HCT116 (cell line): ENCODE results near the gene WNK1. TPM values are rescaled to one million over a fixed set of nuclear protein-coding genes. Genes with fewer than 3 reads are reported as not detected.

Experiments
- ATAC-seq: fragments of 200-7000 bp; cut with Tn5 transposase; 2 replicates; pipeline ENCODE4 v1.9.1; 2020; ENCODE audit warnings: mild to moderate bottlenecking, moderate library complexity
- BruUV-seq: library from RNA; stranded (reverse); fragments of 400-500 nt; replicated peaks from 2 replicates; lab custom pipeline; 2021; lab: Mats Ljungman, UMichigan
- CTCF ChIA-PET: fragments of 300-600 bp; sonication (Branson Sonifier 250); formaldehyde crosslinking; loops from one replicate; lab custom pipeline; 2021; ENCODE audit warnings: antibody characterized with exemption; lab: Charles Lee
- POLR2A ChIA-PET: fragments of 300-600, 350-600 bp; sonication (Branson Sonifier 250); formaldehyde crosslinking; loops from one replicate; lab custom pipeline; 2021; ENCODE audit warnings: antibody characterized with exemption; lab: Charles Lee
- RAD21 ChIA-PET, 2 experiments: fragments of 300-600 bp; sonication (Branson Sonifier 250); formaldehyde crosslinking; loops; one replicate each; lab custom pipeline; 2023; ENCODE audit warnings: low total read pairs in 2 of 2; ENCODE audit not compliant: uncharacterized antibody in 2 of 2, unreplicated experiment in 2 of 2, low non-redundant PET in 1 of 2; lab: Charles Lee
- DNase-seq: peaks from one replicate; pipeline ENCODE4 v3.0.0-alpha.2; 2010; ENCODE audit warnings: low read depth, low spot score
- H2AFZ ChIP-seq: fragments of 200-600 bp; shearing (Covaris generic), sonication (generic); 2 replicates; pipeline ENCODE4 v1.6.1; 2017; ENCODE audit warnings: low read depth, mixed run types, mixed read lengths, antibody characterized with exemption, low read length; ENCODE audit not compliant: poor library complexity, severe bottlenecking
- H3K27ac ChIP-seq: 2 replicates; pipeline ENCODE4 v1.5.1; 2012; ENCODE audit warnings: low read depth, low read length
- H3K27me3 ChIP-seq: fragments of 200-600 bp; sonication (generic); 2 replicates; pipeline ENCODE4 v1.6.1; 2016; ENCODE audit warnings: mixed run types, low read length, mixed read lengths; ENCODE audit not compliant: insufficient read depth
- H3K36me3 ChIP-seq, 2 experiments: fragments of 200-500 bp in 1 of 2; fragments of 200-600 bp in 1 of 2; sonication (Bioruptor generic) in 1 of 2; sonication (generic) in 1 of 2; 2 replicates each; pipeline versions ENCODE4 v1.5.1 to v1.6.1; 2014 to 2016; ENCODE audit warnings: low read length in 2 of 2, inconsistent platforms in 1 of 2, mixed read lengths in 1 of 2, mixed run types in 1 of 2; ENCODE audit not compliant: insufficient read depth in 2 of 2, control insufficient read depth in 1 of 2
- H3K4me1 ChIP-seq, 2 experiments: fragments of 200-600 bp in 1 of 2; sonication (generic) in 1 of 2; 2 replicates each; pipeline versions ENCODE4 v1.5.1 to v1.6.1; 2012 to 2017; ENCODE audit warnings: low read length in 2 of 2, inconsistent platforms in 1 of 2, mild to moderate bottlenecking in 1 of 2, mixed read lengths in 1 of 2, mixed run types in 1 of 2, moderate library complexity in 1 of 2; ENCODE audit not compliant: insufficient read depth in 2 of 2, control insufficient read depth in 1 of 2
- H3K4me2 ChIP-seq: fragments of 200-600 bp; sonication (generic); 2 replicates; pipeline ENCODE4 v1.6.1; 2017; ENCODE audit warnings: mixed run types, low read length, mixed read lengths
- H3K4me3 ChIP-seq, 2 experiments: fragments of 200-600 bp in 1 of 2; sonication (generic) in 1 of 2; replicated peaks in 1 of 2; 2 replicates each; pipeline ENCODE4 v1.5.1; 2011 to 2016; ENCODE audit warnings: low read length in 2 of 2, control low read depth in 1 of 2, low read depth in 1 of 2, mild to moderate bottlenecking in 1 of 2, mixed read lengths in 1 of 2, mixed run types in 1 of 2
- H3K79me2 ChIP-seq: fragments of 200-600 bp; sonication (generic); 2 replicates; pipeline ENCODE4 v1.6.1; 2017; ENCODE audit warnings: mild to moderate bottlenecking, mixed run types, low read length, moderate library complexity, mixed read lengths; ENCODE audit not compliant: insufficient read depth
- H3K9ac ChIP-seq: fragments of 200-600 bp; sonication (generic); 2 replicates; pipeline ENCODE4 v1.6.1; 2016; ENCODE audit warnings: low read length, mixed read lengths
- H3K9me2 ChIP-seq: fragments of 200-600 bp; sonication (generic), shearing (Covaris generic); 2 replicates; pipeline ENCODE4 v1.6.1; 2017; ENCODE audit warnings: mixed run types, mild to moderate bottlenecking, moderate library complexity; ENCODE audit not compliant: insufficient read depth
- H3K9me3 ChIP-seq, 2 experiments: fragments of 200-500 bp in 1 of 2; fragments of 200-600 bp in 1 of 2; sonication (Bioruptor generic) in 1 of 2; sonication (generic) in 1 of 2; 2 replicates each; pipeline ENCODE4 v1.6.1; 2014 to 2017; ENCODE audit warnings: low read length in 2 of 2, mixed read lengths in 2 of 2, inconsistent platforms in 1 of 2, low read depth in 1 of 2, mild to moderate bottlenecking in 1 of 2, mixed run types in 1 of 2, moderate library complexity in 1 of 2; ENCODE audit not compliant: control insufficient read depth in 1 of 2, insufficient read depth in 1 of 2
- H4K20me1 ChIP-seq: fragments of 200-600 bp; sonication (generic), shearing (Covaris generic); 2 replicates; pipeline ENCODE4 v1.6.1; 2017; ENCODE audit warnings: mixed run types, mild to moderate bottlenecking, moderate library complexity; ENCODE audit not compliant: insufficient read depth
- CBX3 ChIP-seq: IDR thresholded peaks from 2 replicates; pipeline ENCODE4 v1.6.1; 2012; ENCODE audit warnings: low read depth
- JUND ChIP-seq: IDR thresholded peaks from 2 replicates; pipeline ENCODE4 v1.6.1; 2012
- POLR2AphosphoS5 ChIP-seq: IDR thresholded peaks from 2 replicates; pipeline ENCODE4 v1.6.1; 2011; ENCODE audit warnings: mild to moderate bottlenecking, low read depth, low read length, moderate library complexity
- TCF7L2 ChIP-seq: IDR thresholded peaks from 2 replicates; pipeline ENCODE4 v1.7.0; 2011; ENCODE audit warnings: borderline replicate concordance, inconsistent platforms; ENCODE audit not compliant: insufficient read depth, insufficient read length; ENCODE audit errors: extremely low read depth
- ZNF274 ChIP-seq: fragments of 200-500 bp; sonication (Bioruptor generic); IDR thresholded peaks from 2 replicates; pipeline ENCODE4 v1.6.1; 2014; ENCODE audit warnings: mild to moderate bottlenecking, low read depth, low read length, inconsistent platforms
- intact Hi-C: fragments of 100-400 bp; cut with micrococcal nuclease; formaldehyde crosslinking; loops from 2 replicates; pipeline ENCODE4 v1.10.0; 2022
- total RNA-seq: library from RNA; stranded (reverse); gene quantifications from one replicate; pipeline ENCODE4 v1.2.1, GENCODE V29; 2021; ENCODE audit not compliant: unreplicated experiment
- TF ChIP-seq, protein P1 (sequence below), 3 experiments: fragments of 200-600 bp in 1 of 3; sonication (generic) in 1 of 3; IDR thresholded peaks in 2 of 3; conservative IDR thresholded peaks in 1 of 3; 2 replicates each; pipeline ENCODE4 v1.5.1; 2012 to 2017; ENCODE audit warnings: low read depth in 2 of 3, low read length in 2 of 3, antibody characterized with exemption in 1 of 3, borderline replicate concordance in 1 of 3, control low read depth in 1 of 3, mild to moderate bottlenecking in 1 of 3, mixed read lengths in 1 of 3, mixed run types in 1 of 3, moderate library complexity in 1 of 3; ENCODE audit not compliant: insufficient read depth in 1 of 3

WNK1 gene
- total RNA-seq, 1 experiment from 2014 or later, result 81.0 TPM

DNA sequence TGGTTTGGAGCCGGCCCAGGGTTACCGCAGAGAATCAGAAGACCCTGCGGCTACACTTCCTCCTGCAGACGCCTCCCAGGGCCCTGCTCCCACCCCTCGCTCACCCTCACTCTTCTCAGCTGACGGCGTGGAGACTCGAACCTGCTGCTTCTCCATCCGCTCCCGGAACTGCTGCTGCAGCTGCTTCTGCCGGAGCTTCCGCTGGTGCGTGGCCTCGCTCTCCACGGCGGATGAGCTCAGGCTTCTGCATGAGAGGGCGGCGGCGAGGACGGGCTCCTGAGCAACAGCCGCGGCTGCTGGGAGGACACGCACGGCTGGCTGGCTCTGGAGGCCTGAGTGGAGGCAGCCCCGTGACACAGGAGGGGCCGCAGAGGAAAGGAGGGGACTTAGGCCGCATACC, 163.9 kb downstream of the WNK1 start (continued):
- TF ChIP-seq, protein P1, sequence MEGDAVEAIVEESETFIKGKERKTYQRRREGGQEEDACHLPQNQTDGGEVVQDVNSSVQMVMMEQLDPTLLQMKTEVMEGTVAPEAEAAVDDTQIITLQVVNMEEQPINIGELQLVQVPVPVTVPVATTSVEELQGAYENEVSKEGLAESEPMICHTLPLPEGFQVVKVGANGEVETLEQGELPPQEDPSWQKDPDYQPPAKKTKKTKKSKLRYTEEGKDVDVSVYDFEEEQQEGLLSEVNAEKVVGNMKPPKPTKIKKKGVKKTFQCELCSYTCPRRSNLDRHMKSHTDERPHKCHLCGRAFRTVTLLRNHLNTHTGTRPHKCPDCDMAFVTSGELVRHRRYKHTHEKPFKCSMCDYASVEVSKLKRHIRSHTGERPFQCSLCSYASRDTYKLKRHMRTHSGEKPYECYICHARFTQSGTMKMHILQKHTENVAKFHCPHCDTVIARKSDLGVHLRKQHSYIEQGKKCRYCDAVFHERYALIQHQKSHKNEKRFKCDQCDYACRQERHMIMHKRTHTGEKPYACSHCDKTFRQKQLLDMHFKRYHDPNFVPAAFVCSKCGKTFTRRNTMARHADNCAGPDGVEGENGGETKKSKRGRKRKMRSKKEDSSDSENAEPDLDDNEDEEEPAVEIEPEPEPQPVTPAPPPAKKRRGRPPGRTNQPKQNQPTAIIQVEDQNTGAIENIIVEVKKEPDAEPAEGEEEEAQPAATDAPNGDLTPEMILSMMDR (IDR thresholded peaks at IDR 0.05 in 2 of 3, conservative IDR thresholded peaks at IDR 0.05 in 1 of 3; ENCODE audit: borderline replicate concordance in 1 of 3, insufficient read depth in 1 of 3, low read depth in 2 of 3, low read length in 2 of 3), result no peak

DNA sequence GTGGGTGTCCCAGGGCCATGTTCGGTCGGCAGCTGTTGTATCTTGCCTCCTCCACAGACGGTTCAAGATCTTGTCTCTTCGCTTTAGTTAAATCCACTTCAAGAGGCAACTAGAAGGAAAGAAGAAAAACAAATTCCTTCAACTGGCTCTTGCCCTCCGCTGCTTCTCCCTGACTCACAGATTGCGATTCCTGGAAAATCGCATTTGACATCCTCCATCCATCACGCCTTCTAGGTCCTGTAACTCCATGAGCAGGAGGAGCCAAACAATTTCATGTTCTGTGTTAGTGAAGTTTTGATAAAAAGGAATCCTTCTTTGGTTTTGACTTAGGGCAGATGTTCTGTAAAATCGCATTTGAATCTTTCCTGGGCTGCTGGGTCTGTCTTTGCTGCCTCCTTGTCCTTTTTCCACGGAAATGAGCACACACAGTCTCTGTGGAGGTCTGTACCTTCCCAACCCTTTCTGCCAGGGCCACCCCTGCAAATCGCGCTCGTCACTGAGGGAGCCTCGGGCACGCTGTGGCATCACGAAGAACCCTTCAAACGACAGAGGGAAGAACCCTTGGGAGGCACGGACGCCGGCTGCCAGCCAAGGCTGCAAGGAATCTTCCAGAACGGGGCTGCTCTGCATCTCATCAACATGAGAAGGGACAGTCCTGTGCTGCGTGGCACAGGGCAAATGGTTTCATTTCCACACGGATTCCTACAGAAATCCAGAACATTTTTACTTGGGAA, 164.5 kb downstream of the WNK1 start:
- Histone ChIP-seq H3K9me2 (no peaks in the 10 kb centered on the region), H3K9me3 (no peaks in the 10 kb centered on the region), H3K4me2 (no peak overlapping the region), H3K9ac (no peak overlapping the region), H3K27me3 (no peaks in the 10 kb centered on the region), H3K4me1 (no peaks in the 10 kb centered on the region), H3K4me3 (no peak overlapping the region), H3K79me2 (no peaks in the 10 kb centered on the region), H4K20me1 (no peaks in the 10 kb centered on the region), H3K36me3 (peaks cover 40 to 43% of the 10 kb centered on the region in 2 experiments), H2AFZ (no peak overlapping the region), H3K27ac (no peak overlapping the region)
- intact Hi-C loops, result no loop called here
- no peak for DNase-seq
- no TSS peak for BruUV-seq
- ATAC-seq, result no peak
- ChIA-PET POLR2A (no interaction called here), RAD21 (no interaction called here), CTCF (no interaction called here)
- TF ChIP-seq ZNF274 (no peak), CBX3 (no peak), POLR2AphosphoS5 (no peak), TCF7L2 (no peak), JUND (no peak)
